ENCODE measurements around the gene TRABD.
A peak's percentile ranks its signal among the peaks of the same experiment; 100 is the strongest.
"Not testable (repeated sequence)": the region's sequence is repeated elsewhere in the genome, so short reads cannot be mapped to it uniquely, and the experiment has no call there.

The TRABD gene

DNA sequence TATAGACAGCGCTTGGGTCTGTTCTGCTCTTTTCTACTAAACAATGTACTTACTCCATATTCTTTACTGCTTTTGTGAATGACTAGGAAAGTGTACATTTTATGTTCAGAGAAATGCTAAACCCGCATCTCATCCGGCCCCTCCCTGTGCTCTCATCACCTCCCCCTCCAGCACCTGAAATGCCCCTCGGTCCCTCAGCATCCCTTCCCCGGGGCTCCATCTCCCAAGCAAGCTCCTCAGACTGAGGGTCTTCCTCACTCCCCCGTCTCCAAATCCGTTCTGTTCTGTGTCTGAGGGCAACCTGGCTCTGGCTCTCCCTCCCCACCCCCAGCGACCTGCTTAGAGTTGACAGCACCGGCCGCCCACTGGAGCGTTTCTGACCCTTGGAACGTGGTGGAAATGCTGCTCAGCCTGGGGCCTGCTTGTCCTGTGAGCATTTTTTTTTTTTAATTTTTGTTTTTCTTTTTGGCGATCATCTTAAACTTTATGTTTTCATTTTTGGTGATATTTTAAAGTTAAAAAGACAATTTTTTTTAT, 16.5 kb downstream of the TRABD start:
- peak; percentile 24 for DNase-seq (ENCODE audit: low spot score)

- DNase-seq (ENCODE audit: low spot score), result no peak
Observed at GRCh38 chr22:50203288-50203687, 17.6 kb downstream of the TRABD start.

- no peak for DNase-seq (ENCODE audit: low spot score)
Observed at GRCh38 chr22:50204571-50204970, 18.9 kb downstream of the TRABD start.

- not testable (repeated sequence) for DNase-seq (ENCODE audit: low spot score)
Observed at GRCh38 chr22:50204998-50205397, 19.3 kb downstream of the TRABD start.

DNA sequence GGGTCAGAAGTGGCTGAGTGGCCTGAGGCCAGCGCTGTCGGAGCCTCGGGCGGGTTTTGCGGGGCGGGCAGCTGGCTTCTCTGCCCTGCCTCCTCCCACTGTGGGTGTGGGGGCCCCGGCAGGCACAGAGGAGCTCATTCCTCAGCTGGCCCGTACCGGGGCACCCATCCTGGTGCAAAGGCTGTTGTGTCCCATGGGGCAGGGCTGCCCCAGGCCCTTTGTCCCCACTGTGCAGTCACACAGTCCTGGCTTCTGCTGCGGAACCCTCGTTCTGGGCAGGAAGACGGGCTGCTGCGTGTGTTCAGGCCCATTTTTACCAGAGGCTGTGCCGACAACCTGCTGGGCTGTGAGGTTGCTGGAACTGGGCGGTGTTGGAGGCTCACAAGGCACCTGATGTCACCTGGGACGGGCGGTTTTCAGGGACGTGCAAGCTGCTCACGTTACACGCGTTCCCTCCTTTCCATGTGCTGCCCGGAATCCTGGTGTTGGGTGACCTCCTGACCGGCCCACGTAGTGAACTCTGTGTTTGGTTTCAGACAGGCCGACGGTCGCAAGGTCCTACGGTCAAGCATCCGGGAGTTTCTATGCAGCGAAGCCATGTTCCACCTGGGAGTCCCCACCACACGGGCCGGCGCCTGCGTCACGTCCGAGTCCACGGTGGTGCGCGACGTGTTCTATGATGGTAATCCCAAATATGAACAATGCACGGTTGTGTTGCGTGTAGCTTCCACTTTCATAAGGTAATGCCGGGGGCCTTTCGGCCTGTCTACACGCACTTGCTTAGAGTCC, 20.3 kb downstream of the TRABD start:
- DNase-seq (ENCODE audit: low spot score), result no peak

GRCh38 chr22:50206599-50206998, 20.9 kb downstream of the TRABD start:
- peak; percentile 28 for DNase-seq (ENCODE audit: low spot score)

DNA sequence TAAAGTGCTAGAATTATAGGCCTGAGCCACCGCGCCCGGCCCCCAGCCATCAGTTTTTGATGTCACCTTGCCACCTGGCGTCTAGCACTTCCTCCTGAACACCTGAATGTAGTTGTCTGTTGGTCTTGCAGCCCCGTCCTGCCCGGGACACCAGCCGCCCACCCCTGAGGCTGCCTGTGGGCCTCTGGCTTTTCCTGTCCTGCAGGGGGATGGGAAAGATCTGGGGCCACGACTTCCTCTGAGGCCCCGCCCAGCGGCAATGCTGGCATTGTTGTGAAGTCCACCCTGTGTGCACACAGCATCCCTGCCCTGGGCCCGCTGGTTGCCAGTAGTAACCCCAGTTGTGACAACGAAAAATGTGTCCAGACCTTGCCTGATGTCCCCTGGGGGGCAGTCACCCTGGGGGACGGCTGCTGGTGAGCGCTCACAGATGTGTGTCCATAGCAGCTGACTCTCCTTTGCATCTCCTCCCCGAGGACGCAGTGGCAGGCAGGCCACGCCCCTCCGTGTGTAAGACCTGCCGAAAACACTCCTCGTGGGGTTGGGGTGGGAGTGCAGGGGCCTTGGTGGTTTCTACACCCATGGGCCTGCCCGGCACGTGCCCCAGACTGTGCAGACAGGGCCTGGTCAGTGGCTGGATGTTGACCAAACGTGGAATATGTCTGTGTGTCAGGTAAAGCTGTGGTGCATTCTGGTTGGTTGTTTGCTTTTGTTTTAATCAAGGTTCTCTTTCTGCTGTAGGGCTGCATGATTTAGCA, 21.8 kb downstream of the TRABD start:
- no peak for DNase-seq (ENCODE audit: low spot score)

DNA sequence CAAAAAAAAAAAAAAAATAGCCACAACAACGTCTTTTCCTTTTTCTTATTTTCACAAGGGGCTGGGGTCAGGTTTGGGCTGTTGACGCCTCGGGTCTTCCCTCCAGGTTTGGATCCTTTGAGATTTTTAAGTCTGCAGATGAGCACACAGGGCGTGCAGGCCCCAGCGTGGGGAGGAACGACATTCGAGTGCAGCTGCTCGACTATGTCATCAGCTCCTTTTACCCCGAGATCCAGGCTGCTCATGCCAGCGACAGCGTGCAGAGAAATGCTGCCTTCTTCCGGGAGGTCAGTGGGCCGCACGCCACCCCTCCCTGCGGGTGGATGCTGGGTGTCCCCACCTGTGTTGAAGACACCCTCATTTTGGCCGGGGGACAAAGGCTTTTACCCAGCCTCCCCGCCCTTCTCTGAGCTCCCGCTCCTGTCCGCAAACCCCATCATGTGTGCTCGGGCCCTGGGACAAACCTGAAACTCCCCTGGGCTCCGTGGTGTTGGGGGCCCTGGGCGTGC, 22.8 kb downstream of the TRABD start:
- no peak for DNase-seq (ENCODE audit: low spot score)

GRCh38 chr22:50208939-50209892, 23.5 kb downstream of the TRABD start:
- no peak for DNase-seq (ENCODE audit: low spot score)

GRCh38 chr22:50209893-50210292, 24.2 kb downstream of the TRABD start:
- DNase-seq (ENCODE audit: low spot score), result peak; percentile 59

GRCh38 chr22:50210378-50211139, 24.8 kb downstream of the TRABD start:
- no peak for DNase-seq (ENCODE audit: low spot score)

DNA sequence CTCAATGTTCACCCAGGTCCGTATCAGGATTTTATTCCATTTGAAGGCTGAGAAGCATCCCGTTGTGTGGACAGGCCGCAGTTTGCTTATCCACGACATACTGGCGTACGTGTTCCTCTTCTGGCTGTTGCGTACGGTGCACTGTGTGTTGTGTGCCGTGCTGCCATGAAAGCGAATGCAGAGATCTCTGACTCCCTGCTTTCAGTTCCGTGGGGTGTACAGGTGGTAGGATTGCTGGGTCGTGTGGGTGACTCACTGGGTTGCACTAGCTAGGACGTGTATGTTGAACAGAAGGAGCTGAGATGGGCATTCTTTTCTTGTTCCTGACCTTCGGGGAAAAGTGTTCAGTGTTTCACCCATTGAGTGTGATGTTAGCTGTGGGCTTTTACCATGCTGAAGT, 25.4 kb downstream of the TRABD start:
- DNase-seq (ENCODE audit: low spot score), result no peak

DNA sequence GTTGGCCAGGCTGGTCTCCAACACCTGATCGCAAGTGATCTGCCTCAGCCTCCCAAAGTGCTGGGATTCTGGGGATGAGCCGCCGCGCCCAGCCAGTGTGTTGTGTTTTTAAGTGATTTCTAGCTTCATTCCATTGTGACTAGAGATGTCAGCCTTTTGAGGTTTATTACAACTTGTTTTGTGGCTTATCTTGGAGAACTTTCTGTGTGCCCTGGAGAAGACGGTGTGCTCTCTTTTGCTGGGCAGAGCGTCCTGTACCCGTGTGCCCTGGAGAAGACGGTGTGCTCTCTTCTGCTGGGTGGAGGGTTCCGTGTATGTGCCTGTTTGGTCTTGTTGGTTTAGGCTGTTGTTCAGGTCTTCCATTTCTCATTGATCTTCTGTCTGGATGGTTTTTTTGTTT, 27.6 kb downstream of the TRABD start:
- no peak for DNase-seq (ENCODE audit: low spot score)

DNA sequence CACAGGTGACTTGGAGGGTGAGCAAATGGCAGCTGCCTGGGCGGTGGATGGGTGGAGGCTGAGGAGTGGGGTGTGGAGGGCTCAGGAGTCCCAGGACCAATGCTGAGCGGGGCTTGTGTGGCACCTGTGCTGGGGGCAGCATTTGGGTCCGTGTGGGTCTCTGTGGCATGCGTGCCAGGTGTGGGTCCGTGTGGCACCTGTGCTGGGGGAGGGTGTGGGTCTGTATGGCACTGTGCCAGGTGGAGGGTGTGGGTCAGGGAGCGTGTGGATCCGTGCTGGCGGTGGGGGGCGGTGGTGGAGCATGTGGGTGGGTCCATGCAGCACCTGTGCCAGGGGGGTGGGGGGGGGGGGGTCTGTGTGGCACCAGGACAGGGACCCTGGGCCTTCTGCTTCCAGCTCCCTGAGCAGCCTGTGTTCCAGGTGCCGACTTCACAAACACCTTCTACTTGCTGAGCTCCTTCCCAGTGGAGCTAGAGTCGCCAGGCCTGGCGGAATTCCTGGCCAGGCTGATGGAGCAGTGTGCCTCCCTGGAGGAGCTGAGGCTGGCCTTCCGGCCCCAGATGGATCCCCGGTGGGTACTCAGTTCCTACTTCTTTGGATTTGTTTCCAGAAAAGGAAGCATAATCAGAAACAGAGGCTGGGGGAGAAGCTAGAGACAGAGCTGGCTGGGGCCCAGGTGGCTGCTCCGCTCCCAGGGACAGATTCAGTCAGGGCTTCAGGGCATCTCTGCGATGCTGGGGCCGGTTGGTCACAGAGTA, 29.8 kb downstream of the TRABD start:
- no peak for DNase-seq (ENCODE audit: low spot score)

DNA sequence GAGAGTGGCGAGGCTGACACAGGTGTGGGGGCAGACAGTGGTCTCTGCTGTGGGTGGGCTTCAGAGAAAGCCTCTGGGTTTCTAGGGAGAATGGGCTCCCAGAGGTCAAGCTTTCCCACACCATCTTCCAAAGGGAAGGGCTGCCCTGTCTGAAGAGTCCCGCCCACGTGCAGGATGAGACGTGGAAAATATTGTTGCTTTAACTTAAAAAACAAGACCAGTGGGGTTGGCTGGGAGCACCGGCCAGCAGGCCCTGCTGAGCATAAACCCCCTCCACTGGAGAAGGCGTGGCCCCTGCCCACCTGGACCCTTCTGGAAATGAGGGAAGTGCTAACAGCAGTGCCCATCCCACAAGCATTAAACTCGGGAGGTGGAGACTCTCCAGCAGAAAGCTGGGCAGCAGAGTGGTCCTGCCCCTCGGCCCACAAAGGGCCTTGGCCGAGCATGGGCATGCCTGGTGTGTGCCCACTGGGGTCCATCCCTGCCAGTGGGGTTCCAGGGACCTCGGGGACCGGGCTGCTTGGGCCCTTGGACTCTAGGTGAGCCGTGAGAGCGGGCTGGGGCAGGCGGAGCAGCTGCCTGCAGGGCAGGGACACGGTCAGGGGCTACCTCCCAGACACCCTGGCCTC, 30.5 kb downstream of the TRABD start:
- DNase-seq (ENCODE audit: low spot score), result no peak

GRCh38 chr22:50216684-50217520, 31.2 kb downstream of the TRABD start:
- no peak for DNase-seq (ENCODE audit: low spot score)

DNA sequence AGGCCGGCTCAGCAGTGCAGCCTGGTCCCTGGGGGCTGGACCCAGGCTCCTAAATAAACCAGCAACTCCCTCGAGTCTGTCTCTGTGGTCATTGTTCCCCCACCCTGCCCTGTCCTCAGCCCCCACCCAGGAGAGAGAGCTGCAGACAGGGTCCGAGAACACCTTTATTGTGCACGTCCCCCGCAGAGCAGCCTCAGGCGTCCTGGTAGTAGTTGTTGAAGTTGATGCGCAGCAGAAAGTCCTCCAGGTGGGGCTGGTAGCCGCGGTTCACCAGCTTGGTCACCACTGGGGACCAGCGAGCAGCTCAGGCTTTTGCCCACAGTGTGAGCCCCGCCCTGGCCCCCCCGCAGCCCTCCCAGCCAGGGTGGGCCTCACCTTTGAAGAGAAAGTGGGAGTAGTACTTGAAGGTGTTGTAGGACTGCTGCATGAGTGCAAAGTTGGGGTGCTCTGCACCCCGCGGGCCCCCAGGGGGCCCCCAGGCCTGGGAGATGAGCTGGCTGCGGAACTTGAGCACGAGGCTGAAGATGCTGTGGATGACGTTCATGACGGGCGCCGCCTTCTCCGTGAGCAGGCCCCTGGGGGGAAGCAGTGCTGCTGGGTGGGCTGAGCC, 31.9 kb downstream of the TRABD start:
- no peak for DNase-seq (ENCODE audit: low spot score)
